Caco-2 (cell line): ENCODE data around the gene RAD51B. TPM values are rescaled to one million over a fixed set of nuclear protein-coding genes. Genes with fewer than 3 reads are reported as not detected.

Source experiments
- BruUV-seq: library from RNA; stranded (reverse); fragments of 400-500 nt; replicated peaks from 2 replicates; lab custom pipeline; 2021; lab: Mats Ljungman, UMichigan
- CTCF ChIA-PET: fragments of 300-600 bp; sonication (Branson Sonifier 250); formaldehyde crosslinking; loops from one replicate; lab custom pipeline; 2022; ENCODE audit warnings: antibody characterized with exemption; lab: Charles Lee
- POLR2A ChIA-PET: fragments of 300-600 bp; sonication (Branson Sonifier 250); formaldehyde crosslinking; loops from one replicate; lab custom pipeline; 2022; ENCODE audit warnings: antibody characterized with exemption; lab: Charles Lee
- DNase-seq, 2 experiments: peaks; one replicate each; pipeline versions ENCODE4 v3.0.0 to v3.0.0-alpha.2; 2020 to 2022
- H3K27me3 ChIP-seq: replicated peaks from 2 replicates; pipeline ENCODE4 v1.6.0; 2011; ENCODE audit warnings: low read length; ENCODE audit not compliant: control insufficient read depth, insufficient read depth
- H3K36me3 ChIP-seq: 2 replicates; pipeline ENCODE4 v1.5.1; 2011; ENCODE audit warnings: low read length; ENCODE audit not compliant: control insufficient read depth, insufficient read depth
- H3K4me1 ChIP-seq: fragments of 250-450 bp; sonication (Bioruptor Pico); 2 replicates; pipeline ENCODE4 v1.5.1; 2020; ENCODE audit warnings: mild to moderate bottlenecking
- H3K4me3 ChIP-seq: 2 replicates; pipeline ENCODE4 v1.5.1; 2011; ENCODE audit warnings: low read depth, mild to moderate bottlenecking, control low read depth, low read length
- H3K9me3 ChIP-seq: fragments of 250-450 bp; sonication (Bioruptor Pico); 2 replicates; pipeline ENCODE4 v1.5.1; 2020; ENCODE audit warnings: mild to moderate bottlenecking, moderate library complexity
- H3K27ac Mint-ChIP-seq: one replicate; pipeline ENCODE4 v1.8.0; 2022; ENCODE audit warnings: mixed read lengths; ENCODE audit not compliant: unreplicated experiment
- H3K27me3 Mint-ChIP-seq: one replicate; pipeline ENCODE4 v1.8.0; 2022; ENCODE audit warnings: mixed read lengths; ENCODE audit not compliant: insufficient read depth, unreplicated experiment
- H3K36me3 Mint-ChIP-seq: one replicate; pipeline ENCODE4 v1.8.0; 2022; ENCODE audit warnings: mild to moderate bottlenecking, mixed read lengths; ENCODE audit not compliant: insufficient read depth, unreplicated experiment
- H3K4me1 Mint-ChIP-seq: one replicate; pipeline ENCODE4 v1.8.0; 2022; ENCODE audit warnings: low read depth, mixed read lengths; ENCODE audit not compliant: unreplicated experiment
- H3K4me3 Mint-ChIP-seq: one replicate; pipeline ENCODE4 v1.8.0; 2022; ENCODE audit warnings: mild to moderate bottlenecking, moderate library complexity, mixed read lengths; ENCODE audit not compliant: unreplicated experiment
- H3K9me3 Mint-ChIP-seq: one replicate; pipeline ENCODE4 v1.8.0; 2022; ENCODE audit warnings: mixed read lengths; ENCODE audit not compliant: unreplicated experiment
- CTCF ChIP-seq, 2 experiments: fragments of 200-600 bp in 1 of 2; IDR thresholded peaks; 1 replicate in 1 of 2; 2 replicates in 1 of 2; pipeline versions ENCODE4 v1.5.1 to v1.8.0; 2011 to 2022; ENCODE audit warnings: antibody characterized with exemption in 1 of 2, control low read depth in 1 of 2, inconsistent platforms in 1 of 2, low read depth in 1 of 2, low read length in 1 of 2, mild to moderate bottlenecking in 1 of 2, moderate library complexity in 1 of 2; ENCODE audit not compliant: insufficient read depth in 1 of 2, severe bottlenecking in 1 of 2, unreplicated experiment in 1 of 2
- intact Hi-C: fragments of 100-400 bp; cut with micrococcal nuclease; formaldehyde crosslinking; loops from one replicate; pipeline ENCODE4 v1.10.0; 2022; ENCODE audit not compliant: unreplicated experiment
- total RNA-seq: library from RNA; stranded (reverse); gene quantifications from 2 replicates; pipeline ENCODE4 v1.2.3, GENCODE V29; 2022

The RAD51B gene
- total RNA-seq, 1 experiment from 2014 or later, result 16.7 TPM

GRCh38 chr14:68726093-68726695 lies 906.6 kb downstream of the RAD51B start:
- H3K4me3 Mint-ChIP-seq, result no peak overlapping the region
- no peak for DNase-seq
- BruUV-seq, result no TSS peak
- ChIA-PET CTCF (no interaction called here), POLR2A (no interaction called here)
- Histone ChIP-seq H3K9me3 (no peaks in the 10 kb centered on the region), H3K27me3 (no peaks in the 10 kb centered on the region), H3K4me1 (peaks cover 34% of the 10 kb centered on the region), H3K4me3 (no peak overlapping the region), H3K36me3 (no peaks in the 10 kb centered on the region)
- no peaks in the 10 kb centered on the region for H3K27me3 Mint-ChIP-seq
- H3K36me3 Mint-ChIP-seq, result no peaks in the 10 kb centered on the region
- no peak for TF ChIP-seq CTCF (IDR thresholded peaks at IDR 0.05; ENCODE audit: insufficient read depth in 1 of 2, low read depth in 1 of 2, low read length in 1 of 2, severe bottlenecking in 1 of 2, unreplicated experiment in 1 of 2)
- H3K9me3 Mint-ChIP-seq, result peaks cover 14% of the 10 kb centered on the region
- H3K27ac Mint-ChIP-seq, result no peak overlapping the region
- H3K4me1 Mint-ChIP-seq, result peaks cover 30% of the 10 kb centered on the region
- intact Hi-C loops, result no loop called here

DNA sequence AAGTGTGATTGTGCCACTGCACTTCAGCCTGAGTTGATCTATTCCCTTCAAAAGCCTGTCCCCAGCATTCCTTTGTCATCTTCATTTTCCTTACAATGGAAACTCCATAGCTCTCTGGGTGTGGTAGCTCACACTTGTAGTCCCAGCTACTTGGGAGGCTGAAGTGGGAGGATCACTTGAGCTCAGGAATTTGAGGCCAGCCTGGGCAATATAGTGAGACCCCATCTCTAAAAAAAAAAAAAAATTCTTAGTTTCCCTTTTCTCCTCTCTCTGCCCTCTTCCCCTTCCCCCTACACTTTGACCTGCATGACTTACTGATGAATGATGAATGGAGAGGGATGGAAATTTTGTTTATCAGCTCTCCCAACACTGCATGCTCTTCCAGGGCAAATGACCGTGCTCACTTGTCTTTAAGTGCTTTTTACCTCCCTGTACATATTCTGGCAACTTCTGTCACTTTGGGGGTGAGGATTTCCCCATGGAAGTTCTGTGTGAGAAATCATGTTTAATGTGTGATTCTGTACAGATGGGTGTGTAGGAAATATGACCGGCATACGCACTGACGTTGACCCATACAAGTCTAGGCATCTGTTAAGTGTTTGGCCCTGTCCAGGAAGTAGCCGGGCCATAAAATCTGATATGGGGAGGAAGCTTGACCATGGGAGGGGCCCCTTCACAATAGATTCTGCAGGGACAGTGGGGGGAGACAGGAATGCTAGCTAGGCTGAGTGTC lies 907.9 kb downstream of the RAD51B start:
- Mint-ChIP-seq H3K9me3 (peaks cover 14% of the 10 kb centered on the region), H3K4me3 (no peak overlapping the region), H3K4me1 (peaks cover 30% of the 10 kb centered on the region), H3K27me3 (no peaks in the 10 kb centered on the region), H3K27ac (peak overlapping the region; percentile 61), H3K36me3 (no peaks in the 10 kb centered on the region)
- POLR2A ChIA-PET, result interaction anchor here (0.7 kb wide), 1 partner anchor 10 kb away, joined by 3 read pairs; no protein-coding TSS in a partner anchor
- TF ChIP-seq CTCF (IDR thresholded peaks at IDR 0.05; ENCODE audit: insufficient read depth in 1 of 2, low read depth in 1 of 2, low read length in 1 of 2, severe bottlenecking in 1 of 2, unreplicated experiment in 1 of 2), result no peak
- Histone ChIP-seq H3K4me1 (peaks cover 34% of the 10 kb centered on the region), H3K27me3 (no peaks in the 10 kb centered on the region), H3K9me3 (no peaks in the 10 kb centered on the region), H3K36me3 (no peaks in the 10 kb centered on the region), H3K4me3 (no peak overlapping the region)
- BruUV-seq, result no TSS peak
- intact Hi-C loops, result loop anchor here (2.0 kb wide), 1 partner anchor 51 kb away; no protein-coding TSS in a partner anchor
- DNase-seq, result no peak
- CTCF ChIA-PET, result no interaction called here

- peaks cover 26% of the 10 kb centered on the region for H3K4me1 ChIP-seq
- no peak overlapping the region for H3K4me3 ChIP-seq
- ChIA-PET POLR2A (interaction anchor here (0.6 kb wide), 1 partner anchor 481 kb away, joined by 3 read pairs; no protein-coding TSS in a partner anchor), CTCF (no interaction called here)
- no peak for DNase-seq
- peak overlapping the region; percentile 61 for H3K27ac Mint-ChIP-seq
- peaks cover 30% of the 10 kb centered on the region for H3K4me1 Mint-ChIP-seq
- H3K36me3 Mint-ChIP-seq, result no peaks in the 10 kb centered on the region
- intact Hi-C loops, result loop anchor here (2.0 kb wide), 1 partner anchor 50 kb away; no protein-coding TSS in a partner anchor
- no peak overlapping the region for H3K4me3 Mint-ChIP-seq
- H3K9me3 ChIP-seq, result no peaks in the 10 kb centered on the region
- no peak for TF ChIP-seq CTCF (IDR thresholded peaks at IDR 0.05; ENCODE audit: insufficient read depth in 1 of 2, low read depth in 1 of 2, low read length in 1 of 2, severe bottlenecking in 1 of 2, unreplicated experiment in 1 of 2)
- H3K9me3 Mint-ChIP-seq, result peaks cover 14% of the 10 kb centered on the region
- H3K27me3 ChIP-seq, result no peaks in the 10 kb centered on the region
- BruUV-seq, result no TSS peak
- no peaks in the 10 kb centered on the region for H3K36me3 ChIP-seq
- no peaks in the 10 kb centered on the region for H3K27me3 Mint-ChIP-seq
Observed at GRCh38 chr14:68728342-68729106, 908.9 kb downstream of the RAD51B start.
